B cell (primary cell): ENCODE results near the gene ABCA6.

ENCODE experiments used
- CTCF ChIP-seq: fragments of 200-600 bp; IDR thresholded peaks from one replicate; pipeline ENCODE4 v1.8.0; 2022; ENCODE audit warnings: antibody characterized with exemption, mild to moderate bottlenecking
- EZH2 ChIP-seq: IDR thresholded peaks from 2 replicates; pipeline ENCODE4 v1.6.1; 2012; ENCODE audit warnings: borderline replicate concordance, low read depth, mild to moderate bottlenecking, moderate library complexity, low read length; ENCODE audit not compliant: insufficient read depth, poor library complexity, severe bottlenecking

- no peak for TF ChIP-seq CTCF
- no peak for TF ChIP-seq EZH2
Measured at GRCh38 chr17:69061721-69062556, 79.8 kb downstream of the ABCA6 start.
